ENCODE data around the gene PIP5K1C.

GRCh38 chr19:3612901-3613741 lies 87.1 kb downstream of the PIP5K1C start:
- no peak for TF ChIP-seq CEBPB (IDR thresholded peaks at IDR 0.05)
- no peak for TF ChIP-seq CTCF (IDR thresholded peaks at IDR 0.05)
- TF ChIP-seq USF2 (IDR thresholded peaks at IDR 0.05): no peak
- no peak for TF ChIP-seq KDM5A (IDR thresholded peaks at IDR 0.05)
- no peak for TF ChIP-seq CHD2 (IDR thresholded peaks at IDR 0.05; ENCODE audit: low read length, partially characterized antibody)
- TF ChIP-seq RAD21 (conservative IDR thresholded peaks at IDR 0.05 in 1 of 2, IDR thresholded peaks at IDR 0.05 in 1 of 2): no peak
- no peak for TF ChIP-seq NR3C1 (IDR thresholded peaks at IDR 0.05)
- TF ChIP-seq E2F6 (IDR thresholded peaks at IDR 0.05; ENCODE audit: borderline replicate concordance, low read depth): no peak
- TF ChIP-seq RNF2 (IDR thresholded peaks at IDR 0.05; ENCODE audit: borderline replicate concordance, low read depth): no peak
- TF ChIP-seq POLR2A (IDR thresholded peaks at IDR 0.05; ENCODE audit: low read length): no peak

Data from A549 (cell line).